Measurements from ENCODE around the gene GALNT1. TPM values are rescaled to one million over a fixed set of nuclear protein-coding genes. Genes with fewer than 3 reads are reported as not detected.

GALNT1 gene
- total RNA-seq, 1 experiment from 2014 or later: 77.9 TPM

DNA sequence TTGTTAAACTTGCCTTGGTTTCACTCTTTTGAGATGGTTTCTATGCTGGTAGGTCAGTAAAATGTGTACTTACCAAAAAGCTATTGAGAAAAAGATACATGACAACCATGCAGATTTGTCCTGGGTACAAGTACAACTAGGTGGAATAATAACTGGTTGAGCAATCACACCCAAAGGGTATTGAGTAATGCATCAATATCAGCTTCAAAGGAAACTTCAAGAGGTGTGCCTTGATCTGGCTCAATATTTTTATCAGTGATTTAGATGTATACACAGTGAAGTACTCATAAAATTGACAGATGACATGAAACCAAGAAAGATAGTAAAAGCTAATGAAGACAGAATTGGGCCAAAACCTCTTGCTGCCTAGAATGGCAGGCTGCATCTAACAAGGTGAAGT lies 21.7 kb upstream of the GALNT1 start:
- no peak overlapping the region for H2AFZ ChIP-seq (ENCODE audit: low read length)
- H3K27ac ChIP-seq (ENCODE audit: insufficient read length, low read depth, low read length): no peak overlapping the region
- no peak overlapping the region for H3K4ac ChIP-seq (ENCODE audit: low read depth, low read length)
- no peak overlapping the region for H2BK5ac ChIP-seq (ENCODE audit: insufficient read length, low read length)
- no peak overlapping the region for H3K56ac ChIP-seq (ENCODE audit: insufficient read length, low read depth, low read length)
- TF ChIP-seq CTCF (conservative IDR thresholded peaks at IDR 0.05): no peak
- no peak overlapping the region for H3K18ac ChIP-seq (ENCODE audit: insufficient read length, low read depth, low read length)
- no peak overlapping the region for H4K5ac ChIP-seq (ENCODE audit: insufficient read length, low read depth, low read length)
- no peak overlapping the region for H2BK12ac ChIP-seq (ENCODE audit: insufficient read length, low read depth, low read length)
- H3K4me2 ChIP-seq (ENCODE audit: insufficient read depth, insufficient read length, low read length): no peak overlapping the region
- H3K4me3 Mint-ChIP-seq: no peak overlapping the region
- no peak for DNase-seq
- H3K79me1 ChIP-seq (ENCODE audit: insufficient read depth, low read depth, low read length, poor library complexity, severe bottlenecking): no peaks in the 10 kb centered on the region
- H3K27me3 Mint-ChIP-seq (ENCODE audit: low read depth): peaks cover 1% of the 10 kb centered on the region; the same call in 1 of the 2 replicates
- no peak overlapping the region for H4K91ac ChIP-seq (ENCODE audit: insufficient read length, low read depth, low read length)
- H3K4me1 Mint-ChIP-seq: no peaks in the 10 kb centered on the region
- H3K23me2 ChIP-seq (ENCODE audit: insufficient read length, low read depth, low read length, poor library complexity, severe bottlenecking): no peaks in the 10 kb centered on the region
- H4K20me1 ChIP-seq (ENCODE audit: control insufficient read depth, insufficient read depth, insufficient read length): no peaks in the 10 kb centered on the region
- H3K36me3 Mint-ChIP-seq (ENCODE audit: insufficient read depth in 1 of 3, low read depth in 3 of 3): no peaks in the 10 kb centered on the region
- H2BK15ac ChIP-seq (ENCODE audit: low read depth, low read length): no peak overlapping the region
- no peak overlapping the region for H2AK5ac ChIP-seq (ENCODE audit: insufficient read length, low read length)
- no peak overlapping the region for H4K8ac ChIP-seq (replicated peaks; ENCODE audit: insufficient read length, low read depth, low read length)
- H2BK20ac ChIP-seq (ENCODE audit: low read depth, low read length, poor library complexity, severe bottlenecking): no peak overlapping the region
- H3K23ac ChIP-seq (ENCODE audit: insufficient read length, low read depth, low read length): no peak overlapping the region
- no peak overlapping the region for H3T11ph ChIP-seq (ENCODE audit: low read length)
- no peaks in the 10 kb centered on the region for H3K9me3 ChIP-seq (ENCODE audit: control insufficient read depth, low read depth, low read length)
- H3K9me3 Mint-ChIP-seq: no peaks in the 10 kb centered on the region
- no peak overlapping the region for H2BK120ac ChIP-seq (ENCODE audit: low read depth, low read length, poor library complexity, severe bottlenecking)
- H3K14ac ChIP-seq (ENCODE audit: insufficient read depth, low read length): no peak overlapping the region
- no peaks in the 10 kb centered on the region for H3K79me2 ChIP-seq (ENCODE audit: insufficient read depth, low read length)
- H3K9ac ChIP-seq (ENCODE audit: extremely low read depth, insufficient read length, low read length): no peak overlapping the region
- H3K27ac Mint-ChIP-seq: no peak overlapping the region
- no peaks in the 10 kb centered on the region for H3K4me1 ChIP-seq (ENCODE audit: insufficient read depth, low read length)
- H3K27me3 ChIP-seq (ENCODE audit: insufficient read depth, low read length): no peaks in the 10 kb centered on the region
